Measurements from ENCODE around the gene ADH1C. TPM values are rescaled to one million over a fixed set of nuclear protein-coding genes. Genes with fewer than 3 reads are reported as not detected.

Gene ADH1C
- total RNA-seq, 1 donor from 2014 or later = 0.64 TPM

DNA sequence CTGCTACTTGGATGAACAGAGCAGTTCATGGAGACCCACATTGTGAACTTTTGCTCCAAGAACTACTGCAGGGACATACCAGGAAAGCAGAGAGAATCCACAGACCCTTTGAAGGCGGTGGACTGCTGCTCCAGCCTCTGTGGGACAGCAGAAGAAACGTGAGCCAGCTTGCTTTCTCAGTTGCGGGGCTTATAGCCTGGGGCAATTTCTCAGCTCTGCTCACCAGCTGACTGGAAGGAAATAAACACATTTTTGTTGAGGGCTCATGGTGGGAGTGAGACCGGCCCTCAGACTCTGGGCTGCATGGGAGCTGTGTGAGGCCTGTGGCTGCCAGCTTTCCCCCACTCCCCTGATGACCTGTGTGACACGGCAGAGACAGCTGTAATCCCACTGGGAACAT is 59.2 kb downstream of the ADH1C start:
- no peak for ATAC-seq

DNA sequence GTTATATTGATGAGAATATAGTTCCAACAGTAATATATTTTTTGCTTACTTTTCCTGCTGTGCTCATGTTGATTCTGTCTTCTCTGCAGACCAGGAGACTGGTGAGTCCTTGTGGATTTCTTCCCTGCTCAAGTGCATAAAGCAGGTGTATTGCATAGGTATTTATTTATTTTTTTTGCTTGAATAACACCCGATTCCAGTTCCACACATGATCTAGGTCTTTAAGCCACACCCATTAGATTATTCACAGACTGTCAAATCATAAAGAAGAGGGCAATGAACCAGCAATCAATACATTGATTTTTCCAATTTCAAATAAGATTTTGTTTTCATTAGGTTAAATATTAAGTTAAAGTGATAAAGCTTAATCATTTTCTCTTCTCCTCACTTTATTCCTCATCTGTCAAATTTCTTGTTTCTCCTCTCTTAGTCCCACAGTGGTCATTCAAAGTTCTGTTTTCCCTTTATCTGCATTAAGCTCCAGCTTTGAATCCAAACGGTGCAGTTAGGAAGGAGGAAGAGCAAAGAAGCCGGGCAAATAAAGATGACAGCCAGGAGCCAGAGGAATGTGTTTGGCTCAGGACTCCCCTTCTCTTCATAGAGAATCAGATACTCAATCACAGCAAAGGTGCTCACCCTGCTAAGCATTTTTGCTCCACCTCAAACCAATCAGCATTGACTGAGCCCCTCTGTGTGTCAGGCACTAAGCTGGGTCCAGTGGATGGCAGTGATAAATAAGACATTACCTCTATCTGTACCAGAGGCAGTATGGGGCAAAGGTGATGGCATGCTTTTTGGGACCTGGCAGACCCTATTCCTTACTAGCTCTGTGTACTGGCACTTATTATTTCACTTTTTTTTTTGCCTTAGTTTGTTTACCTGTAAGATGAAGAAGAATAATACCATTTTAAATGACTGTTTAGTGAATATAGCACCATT is 61.4 kb downstream of the ADH1C start, which contains the start of gene ADH1A:
TSS of gene ADH1A (minus strand) at position 138 of the 939 bp plus-strand sequence. CDS start at position 67, 71 bp downstream.
- ATAC-seq = no peak

Other genes with a start within 250 kb of the ADH1C start
- 0.40 TPM for gene ADH4, start 208.4 kb downstream of the ADH1C start, total RNA-seq
- gene ADH6, start 133.5 kb downstream of the ADH1C start, total RNA-seq = not detected
- not detected for gene ADH1A, start 61.8 kb downstream of the ADH1C start, total RNA-seq
- gene ADH1B, start 31.3 kb downstream of the ADH1C start, total RNA-seq = 14.2 TPM
- gene ADH7, start 82.6 kb upstream of the ADH1C start, total RNA-seq = 120 TPM
- gene C4orf17, start 158.3 kb upstream of the ADH1C start, total RNA-seq = not detected
- 3.9 TPM for gene TRMT10A, start 211.3 kb upstream of the ADH1C start, total RNA-seq
- not detected for gene MTTP, start 222.1 kb upstream of the ADH1C start, total RNA-seq